ENCODE results near the gene COQ9. TPM values are rescaled to one million over a fixed set of nuclear protein-coding genes. Genes with fewer than 3 reads are reported as not detected.

The COQ9 gene
- total and polyA plus RNA-seq, 2 experiments from 2014 or later, result 26.6 to 36.3 TPM

- Histone ChIP-seq H3K4me2 (no peak overlapping the region; the same call in 1 of the 2 replicates), H3F3A (replicated peaks; ENCODE audit: low read depth) (no peaks in the 10 kb centered on the region), H3K27me3 (ENCODE audit: insufficient read depth) (no peaks in the 10 kb centered on the region), H3K79me2 (replicated peaks; ENCODE audit: insufficient read depth) (peaks cover 59% of the 10 kb centered on the region), H3K36me3 (ENCODE audit: insufficient read depth) (peaks cover 13% of the 10 kb centered on the region), H4K20me1 (replicated peaks; ENCODE audit: insufficient read depth) (no peaks in the 10 kb centered on the region; the same call in 1 of the 2 replicates), H2AFZ (no peak overlapping the region), H3K9me2 (ENCODE audit: insufficient read depth) (no peaks in the 10 kb centered on the region), H3K4me1 (ENCODE audit: insufficient read depth) (peaks cover 7% of the 10 kb centered on the region; the same call in 1 of the 2 replicates), H3K4me3 (no peak overlapping the region), H3K27ac (ENCODE audit: low read depth) (no peak overlapping the region)
- Mint-ChIP-seq H3K27ac (no peak overlapping the region), H3K36me3 (ENCODE audit: low read depth) (peaks cover 18% of the 10 kb centered on the region), H3K27me3 (ENCODE audit: insufficient read depth, low read depth, poor library complexity) (peaks cover 14% of the 10 kb centered on the region), H3K9me3 (peaks cover 3% of the 10 kb centered on the region; the same call in 2 of the 3 replicates), H3K4me1 (peaks cover 7% of the 10 kb centered on the region), H3K4me3 (0 out of 3 replicates have a peak overlapping the region, but pooled peaks have one; percentile 44)
- DNase-seq (ENCODE audit: low spot score) (no peak), ATAC-seq (no peak)
- TF ChIP-seq NANOG (IDR thresholded peaks at IDR 0.05; ENCODE audit: borderline replicate concordance) (no peak), ETS1 (IDR thresholded peaks at IDR 0.05) (no peak), EZH2 (IDR thresholded peaks at IDR 0.05; ENCODE audit: low read depth, unreplicated experiment) (no peak), ZNF331 (CRISPR knock-in tag; IDR thresholded peaks at IDR 0.05; ENCODE audit: low read depth) (no peak), EZH2phosphoT487 (IDR thresholded peaks at IDR 0.05; ENCODE audit: unreplicated experiment) (no peak), JUNB (IDR thresholded peaks at IDR 0.05; ENCODE audit: unreplicated experiment) (no peak)
Measured at GRCh38 chr16:57445510-57445909, 1.8 kb upstream of the COQ9 start.

- Histone ChIP-seq H3K27ac (ENCODE audit: low read depth) (peak overlapping the region; percentile 83; the same call in 1 of the 2 replicates), H3K9me2 (ENCODE audit: insufficient read depth) (no peaks in the 10 kb centered on the region), H3K36me3 (ENCODE audit: insufficient read depth) (peaks cover 7% of the 10 kb centered on the region), H3F3A (replicated peaks; ENCODE audit: low read depth) (no peaks in the 10 kb centered on the region), H3K4me3 (peak overlapping the region; percentile 96), H3K4me1 (ENCODE audit: insufficient read depth) (peaks cover 7% of the 10 kb centered on the region; the same call in 1 of the 2 replicates), H2AFZ (peak overlapping the region; percentile 94), H3K79me2 (replicated peaks; ENCODE audit: insufficient read depth) (peaks cover 59% of the 10 kb centered on the region), H4K20me1 (replicated peaks; ENCODE audit: insufficient read depth) (no peaks in the 10 kb centered on the region; the same call in 1 of the 2 replicates), H3K4me2 (peak overlapping the region; percentile 95), H3K27me3 (ENCODE audit: insufficient read depth) (no peaks in the 10 kb centered on the region)
- peak; percentile 54 for ATAC-seq
- H3K27ac Mint-ChIP-seq, result peak overlapping the region; percentile 93
- H3K4me3 Mint-ChIP-seq, result peak overlapping the region; percentile 94
- peaks cover 14% of the 10 kb centered on the region for H3K27me3 Mint-ChIP-seq (ENCODE audit: insufficient read depth, low read depth, poor library complexity)
- peak; percentile 56 for DNase-seq (ENCODE audit: low spot score)
- H3K4me1 Mint-ChIP-seq, result peaks cover 7% of the 10 kb centered on the region
- peaks cover 11% of the 10 kb centered on the region for H3K36me3 Mint-ChIP-seq (ENCODE audit: low read depth)
- no peaks in the 10 kb centered on the region for H3K9me3 Mint-ChIP-seq
- TF ChIP-seq ETS1 (IDR thresholded peaks at IDR 0.05) (no peak), EZH2phosphoT487 (IDR thresholded peaks at IDR 0.05; ENCODE audit: unreplicated experiment) (no peak), CTCF (conservative IDR thresholded peaks at IDR 0.05; ENCODE audit: low read depth in 2 of 2) (no peak), POLR2AphosphoS5 (IDR thresholded peaks at IDR 0.05; ENCODE audit: low read depth) (no peak), JUNB (IDR thresholded peaks at IDR 0.05; ENCODE audit: unreplicated experiment) (no peak), ZNF462 (CRISPR knock-in tag; IDR thresholded peaks at IDR 0.05) (no peak), NANOG (IDR thresholded peaks at IDR 0.05; ENCODE audit: borderline replicate concordance) (no peak), STAT1 (IDR thresholded peaks at IDR 0.05; ENCODE audit: unreplicated experiment) (no peak)
Measured at GRCh38 chr16:57446531-57447185, 621 bp upstream of the COQ9 start.

Data from GM23338 (cell line).